DOHH2 (cell line): ENCODE results near the gene PPT2.
A peak's percentile ranks its signal among the peaks of the same experiment; 100 is the strongest.

Experiments used
- H3F3A ChIP-seq: fragments of 200-600 bp; sonication (generic), shearing (Covaris generic); 2 replicates; pipeline ENCODE4 v1.6.0; 2016; ENCODE audit warnings: antibody characterized with exemption, mild to moderate bottlenecking; ENCODE audit not compliant: control insufficient read depth, insufficient read depth
- H3K27ac ChIP-seq: fragments of 200-600 bp; sonication (generic); 2 replicates; pipeline ENCODE4 v1.5.1; 2014; ENCODE audit warnings: low read depth, mild to moderate bottlenecking, low read length, moderate library complexity
- H3K27me3 ChIP-seq: fragments of 200-600 bp; sonication (generic); 2 replicates; pipeline ENCODE4 v1.6.1; 2014; ENCODE audit warnings: mild to moderate bottlenecking, low read length, mixed read lengths; ENCODE audit not compliant: control insufficient read depth
- H3K36me3 ChIP-seq: fragments of 200-600 bp; sonication (generic); 2 replicates; pipeline ENCODE4 v1.6.1; 2014; ENCODE audit warnings: mild to moderate bottlenecking, low read length, moderate library complexity, mixed read lengths; ENCODE audit not compliant: control insufficient read depth
- H3K4me1 ChIP-seq: fragments of 200-600 bp; sonication (generic); 2 replicates; pipeline ENCODE4 v1.6.1; 2014; ENCODE audit warnings: mild to moderate bottlenecking, low read length, mixed read lengths; ENCODE audit not compliant: control insufficient read depth
- H3K4me2 ChIP-seq: fragments of 200-600 bp; sonication (generic); 2 replicates; pipeline ENCODE4 v1.6.0; 2014; ENCODE audit warnings: mild to moderate bottlenecking, low read length, moderate library complexity
- H3K4me3 ChIP-seq: fragments of 200-600 bp; sonication (generic); 2 replicates; pipeline ENCODE4 v1.5.1; 2014; ENCODE audit warnings: mild to moderate bottlenecking, low read length, mixed read lengths
- H3K79me2 ChIP-seq: fragments of 200-600 bp; sonication (generic); 2 replicates; pipeline ENCODE4 v1.6.1; 2014; ENCODE audit warnings: mild to moderate bottlenecking, low read length, mixed read lengths; ENCODE audit not compliant: control insufficient read depth
- H3K9me2 ChIP-seq: fragments of 200-600 bp; sonication (generic); replicated peaks from 2 replicates; pipeline ENCODE4 v1.6.1; 2014; ENCODE audit warnings: mild to moderate bottlenecking, low read length, mixed read lengths; ENCODE audit not compliant: control insufficient read depth
- H3K9me3 ChIP-seq: fragments of 200-600 bp; sonication (generic); 2 replicates; pipeline ENCODE4 v1.6.1; 2014; ENCODE audit warnings: antibody characterized with exemption, low read length, mixed read lengths; ENCODE audit not compliant: control insufficient read depth, insufficient read depth
- H4K20me1 ChIP-seq: fragments of 200-600 bp; sonication (generic); 2 replicates; pipeline ENCODE4 v1.6.0; 2014; ENCODE audit warnings: low read depth, mild to moderate bottlenecking, antibody characterized with exemption, low read length, moderate library complexity; ENCODE audit not compliant: control insufficient read depth, insufficient read depth
- CTCF ChIP-seq: fragments of 200-600 bp; sonication (generic); IDR thresholded peaks from one replicate; pipeline ENCODE4 v1.5.1; 2014; ENCODE audit warnings: antibody characterized with exemption, mild to moderate bottlenecking, low read depth, low read length; ENCODE audit not compliant: poor library complexity, severe bottlenecking
- EZH2phosphoT487 ChIP-seq: fragments of 200-600 bp; sonication (generic); IDR thresholded peaks from 2 replicates; pipeline ENCODE4 v1.6.1; 2017; ENCODE audit warnings: borderline replicate concordance, mild to moderate bottlenecking, antibody characterized with exemption, low read length, moderate library complexity, mixed read lengths

PPT2 gene, protein sequence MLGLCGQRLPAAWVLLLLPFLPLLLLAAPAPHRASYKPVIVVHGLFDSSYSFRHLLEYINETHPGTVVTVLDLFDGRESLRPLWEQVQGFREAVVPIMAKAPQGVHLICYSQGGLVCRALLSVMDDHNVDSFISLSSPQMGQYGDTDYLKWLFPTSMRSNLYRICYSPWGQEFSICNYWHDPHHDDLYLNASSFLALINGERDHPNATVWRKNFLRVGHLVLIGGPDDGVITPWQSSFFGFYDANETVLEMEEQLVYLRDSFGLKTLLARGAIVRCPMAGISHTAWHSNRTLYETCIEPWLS

DNA sequence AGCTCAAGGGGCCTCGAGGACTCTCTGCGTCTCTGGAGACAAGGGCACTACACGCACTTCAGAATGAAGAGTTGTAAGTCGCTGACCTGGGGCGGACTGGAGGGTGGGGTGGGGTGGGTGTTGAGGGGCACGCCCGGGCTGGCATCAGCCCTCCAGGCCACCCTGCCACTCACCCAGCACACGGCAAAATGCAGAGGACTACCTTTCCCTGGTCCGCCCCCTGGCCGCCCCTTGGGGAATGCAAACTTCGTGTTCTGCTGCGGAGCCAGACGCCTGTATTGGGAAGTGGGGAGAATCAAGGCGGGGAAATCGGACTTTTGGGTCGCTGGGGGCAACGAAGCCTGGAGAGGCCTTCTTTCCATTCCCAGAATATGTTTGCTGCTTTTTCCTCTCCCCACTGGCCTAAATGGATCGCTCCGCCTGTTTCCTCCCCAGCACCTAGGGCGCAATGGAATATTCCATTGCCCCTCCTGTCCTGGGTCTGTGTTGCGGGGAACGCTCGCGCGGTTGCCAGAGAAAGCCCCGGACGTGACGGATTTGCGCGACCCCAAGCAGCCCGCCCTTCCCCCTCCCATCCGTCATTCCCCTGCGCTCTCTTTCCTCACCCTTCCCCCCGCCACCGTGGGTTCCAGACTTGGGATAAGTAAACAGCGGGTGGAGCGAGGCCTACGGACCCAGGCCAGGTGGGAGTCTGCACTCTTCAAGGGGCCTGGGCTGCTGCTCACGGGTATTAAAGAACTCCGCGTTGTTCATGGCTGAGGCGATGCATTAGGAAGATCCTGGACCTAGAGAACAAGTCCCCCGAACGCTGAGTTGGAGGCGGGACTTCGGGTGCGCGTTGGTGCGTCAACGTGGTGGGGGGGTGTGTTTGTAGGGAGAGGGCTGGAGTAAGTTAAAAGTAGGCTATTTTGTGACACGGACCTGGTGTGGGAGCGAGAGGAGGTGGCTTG is at the start of gene PPT2:
Gene PPT2 (plus strand): TSS at position 578 of the 950 bp plus-strand sequence. CDS start 454 bp downstream, outside the sequence.
- peaks cover 29% of the 10 kb centered on the region for H3K36me3 ChIP-seq
- H3F3A ChIP-seq, result peaks cover 10% of the 10 kb centered on the region
- H4K20me1 ChIP-seq, result no peaks in the 10 kb centered on the region
- H3K79me2 ChIP-seq, result peaks cover 15% of the 10 kb centered on the region
- no peaks in the 10 kb centered on the region for H3K27me3 ChIP-seq
- peak within 1 kb of the TSS; percentile 77 for H3K4me2 ChIP-seq
- no peaks in the 10 kb centered on the region for H3K9me2 ChIP-seq
- TF ChIP-seq CTCF, result no peak
- TF ChIP-seq EZH2phosphoT487, result no peak
- peak within 1 kb of the TSS; percentile 99 for H3K4me3 ChIP-seq
- H3K9me3 ChIP-seq, result no peaks in the 10 kb centered on the region
- peaks cover 32% of the 10 kb centered on the region for H3K4me1 ChIP-seq
- H3K27ac ChIP-seq, result peak within 1 kb of the TSS; percentile 58

DNA sequence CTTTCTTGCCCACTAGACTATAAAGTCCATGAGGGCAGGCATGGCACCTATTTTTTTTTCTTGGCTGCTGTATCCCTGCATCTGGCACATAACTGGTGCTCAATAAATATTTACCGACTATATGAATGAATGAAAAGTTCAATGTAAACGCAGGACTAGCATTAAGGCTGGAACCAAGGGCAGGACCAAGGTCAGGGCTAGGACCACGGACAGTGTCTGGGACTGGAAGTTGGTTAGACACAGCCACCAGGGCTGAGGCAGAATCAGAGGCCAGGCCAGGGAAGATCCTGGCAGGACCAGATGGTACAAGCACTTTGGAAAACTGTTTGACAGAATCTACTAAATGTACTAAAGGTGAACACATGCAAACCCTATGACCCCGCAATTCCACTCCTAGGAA is 48.5 kb upstream of the PPT2 start:
- no peak overlapping the region for H3K4me2 ChIP-seq
- H3K79me2 ChIP-seq, result no peaks in the 10 kb centered on the region
- H3K27ac ChIP-seq, result no peak overlapping the region
- TF ChIP-seq EZH2phosphoT487 (no peak), CTCF (no peak)
- H3K9me3 ChIP-seq, result no peaks in the 10 kb centered on the region
- H3K4me3 ChIP-seq, result no peak overlapping the region
- H3K36me3 ChIP-seq, result no peaks in the 10 kb centered on the region
- H3F3A ChIP-seq, result no peaks in the 10 kb centered on the region
- no peaks in the 10 kb centered on the region for H3K9me2 ChIP-seq
- H3K27me3 ChIP-seq, result peaks cover 38% of the 10 kb centered on the region
- H3K4me1 ChIP-seq, result no peaks in the 10 kb centered on the region
- no peaks in the 10 kb centered on the region for H4K20me1 ChIP-seq

- H3F3A ChIP-seq, result no peaks in the 10 kb centered on the region
- H3K27ac ChIP-seq, result no peak overlapping the region
- TF ChIP-seq CTCF, result no peak
- no peak for TF ChIP-seq EZH2phosphoT487
These were observed 46.5 kb upstream of the PPT2 start for GRCh38 chr6:32107406-32107805.

More at GRCh38 chr6:32107406-32107805, 46.5 kb upstream of the PPT2 start:
- Histone ChIP-seq H3K79me2 (no peaks in the 10 kb centered on the region), H3K9me2 (no peaks in the 10 kb centered on the region), H3K36me3 (no peaks in the 10 kb centered on the region), H3K4me2 (no peak overlapping the region), H3K4me3 (no peak overlapping the region), H3K27me3 (peaks cover 38% of the 10 kb centered on the region), H3K9me3 (no peaks in the 10 kb centered on the region), H3K4me1 (no peaks in the 10 kb centered on the region), H4K20me1 (no peaks in the 10 kb centered on the region)
